Measurements from ENCODE around the gene SENP1. TPM values are rescaled to one million over a fixed set of nuclear protein-coding genes. Genes with fewer than 3 reads are reported as not detected.

SENP1 gene
- total and polyA plus RNA-seq, 2 of the 4 experiments (the other 2 are of a cell fraction): 7.2 to 25.3 TPM

DNA sequence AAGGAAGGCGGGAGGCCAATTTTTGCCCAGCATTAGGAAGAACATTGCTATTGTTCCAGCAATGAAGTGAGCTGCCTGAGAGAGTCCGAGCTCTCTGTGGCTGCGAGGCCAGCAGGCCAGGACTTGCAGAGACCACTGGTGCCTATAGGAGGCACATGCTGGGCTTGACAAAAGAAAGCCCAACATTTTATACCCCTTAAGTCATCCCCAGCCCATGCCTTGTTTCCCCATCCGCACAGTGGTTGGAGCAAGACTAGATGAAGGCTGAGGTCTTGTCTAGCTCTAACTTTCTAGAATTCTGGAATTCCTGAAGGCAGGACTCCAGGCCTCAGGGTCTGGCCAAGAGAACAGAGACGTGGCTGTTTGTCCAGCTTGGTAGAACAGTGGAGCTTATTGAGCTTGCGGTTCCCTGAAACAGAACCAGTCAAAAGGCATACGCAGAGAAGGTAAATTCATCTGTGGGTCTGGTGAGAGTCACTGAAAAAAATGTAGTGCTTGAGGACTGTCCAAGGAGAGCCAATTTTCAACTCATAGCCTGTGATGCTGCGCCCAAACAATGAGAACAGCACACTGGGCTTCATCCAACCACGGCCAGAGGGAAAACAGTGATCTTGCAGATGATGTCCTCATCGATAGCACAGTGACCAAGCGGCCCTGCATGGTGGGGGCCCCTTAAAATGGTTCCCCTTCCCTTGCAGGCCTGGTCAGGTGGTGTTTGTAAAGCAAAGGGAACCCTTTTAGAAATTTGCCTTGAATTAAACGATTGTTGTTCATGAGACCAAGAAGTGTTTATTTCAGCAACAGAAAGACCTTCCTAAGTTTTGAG is 74.5 kb downstream of the SENP1 start:
- H2AK9ac ChIP-seq (replicated peaks; ENCODE audit: low read depth, low read length, poor library complexity): no peak overlapping the region
- no peak overlapping the region for H4K8ac ChIP-seq (ENCODE audit: low read depth in 2 of 2, low read length in 2 of 2)
- intact Hi-C loops (cut with micrococcal nuclease) (no loop called here), dilution Hi-C loops (cut with HindIII; ENCODE audit: low sequenced_read_pairs, unreplicated experiment) (no loop called here), in situ Hi-C loops (cut with MboI; ENCODE audit: low sequenced_read_pairs) (no loop called here)
- DNase-seq (no peak), ATAC-seq (ENCODE audit: low read depth) (no peak)
- TF ChIP-seq FOS (IDR thresholded peaks at IDR 0.05; ENCODE audit: low read depth, low read length) (no peak), MAFK (IDR thresholded peaks at IDR 0.05; ENCODE audit: low read depth, low read length) (no peak), MAZ (IDR thresholded peaks at IDR 0.05; ENCODE audit: borderline replicate concordance, low read depth, low read length) (no peak), NFE2L2 (IDR thresholded peaks at IDR 0.05; ENCODE audit: low read depth, low read length) (no peak), POLR2A (IDR thresholded peaks at IDR 0.05; ENCODE audit: low read depth, low read length) (no peak)
- H2BK15ac ChIP-seq (ENCODE audit: low read depth, low read length): no peak overlapping the region
- no peak overlapping the region for H3K4ac ChIP-seq (ENCODE audit: low read depth, low read length)
- H3K27me3 ChIP-seq (ENCODE audit: control insufficient read depth, insufficient read depth, low read length): peaks cover 42% of the 10 kb centered on the region
- peaks cover 4% of the 10 kb centered on the region; the same call in 1 of the 2 replicates for H3K4me1 ChIP-seq (ENCODE audit: control insufficient read depth, insufficient read depth, low read length)
- no peak overlapping the region for H4K91ac ChIP-seq (ENCODE audit: insufficient read depth, low read depth, low read length)
- no peaks in the 10 kb centered on the region for H4K20me1 ChIP-seq (ENCODE audit: insufficient read depth, low read length)
- H3K36me3 ChIP-seq (ENCODE audit: control insufficient read depth, insufficient read depth, low read length): no peaks in the 10 kb centered on the region
- ChIA-PET POLR2A (ENCODE audit: unreplicated experiment) (no interaction called here), CTCF (no interaction called here)
- H3K79me1 ChIP-seq (ENCODE audit: low read depth in 1 of 2, low read length in 2 of 2): no peaks in the 10 kb centered on the region
- H3K4me2 ChIP-seq (ENCODE audit: low read depth, low read length): no peak overlapping the region
- H3K56ac ChIP-seq (ENCODE audit: extremely low read depth, insufficient read depth, low read length): no peak overlapping the region
- H2BK5ac ChIP-seq (ENCODE audit: low read depth, low read length, poor library complexity, severe bottlenecking): no peak overlapping the region
- no peak overlapping the region for H2BK120ac ChIP-seq (ENCODE audit: low read depth, low read length)
- no peaks in the 10 kb centered on the region for H3K9me3 ChIP-seq (ENCODE audit: control insufficient read depth, insufficient read depth, low read length)
- H3K18ac ChIP-seq (ENCODE audit: low read depth, low read length): no peak overlapping the region
- no peak overlapping the region for H3K9ac ChIP-seq (ENCODE audit: low read depth, low read length)
- H3K23ac ChIP-seq (ENCODE audit: low read depth, low read length): no peak overlapping the region
- no TSS peak for BruUV-seq (replicated peaks)
- 94% methylated on average over 2 of the region's 12 CpGs; no CpG with 5 or more reads in 1 of the 2 experiments for WGBS, 2 experiments (ENCODE audit: extremely low coverage in 2 of 2, insufficient read length in 1 of 2)
- H2AK5ac ChIP-seq (ENCODE audit: low read depth, low read length): no peak overlapping the region
- no peaks in the 10 kb centered on the region for H3K9me1 ChIP-seq (ENCODE audit: insufficient read depth, low read length)
- H3K4me3 ChIP-seq (ENCODE audit: insufficient read depth, low read depth, low read length): no peak overlapping the region
- H3K27ac ChIP-seq (ENCODE audit: insufficient read depth, low read length): no peak overlapping the region
- H2AFZ ChIP-seq (replicated peaks; ENCODE audit: low read length, poor library complexity): no peak overlapping the region
- no peak overlapping the region for H2BK20ac ChIP-seq (ENCODE audit: low read depth, low read length)
- no peak overlapping the region for H4K5ac ChIP-seq (ENCODE audit: low read depth, low read length)
- H3K14ac ChIP-seq (replicated peaks; ENCODE audit: low read depth, low read length): no peak overlapping the region

All from IMR-90 (cell line).